Liver (tissue), 9 donors: ENCODE results near the gene ELL. TPM values are rescaled to one million over a fixed set of nuclear protein-coding genes. Genes with fewer than 3 reads are reported as not detected.

ENCODE experiments used
- DNase-seq: peaks from one replicate; pipeline ENCODE4 v3.0.0-alpha.2; 2017; ENCODE audit warnings: low spot score
- H3K27ac ChIP-seq, 2 donors: one replicate each; pipeline ENCODE4 v1.7.0; 2013; ENCODE audit warnings: inconsistent platforms in 2 of 2, low read length in 2 of 2, control low read depth in 1 of 2, low read depth in 1 of 2, mild to moderate bottlenecking in 1 of 2
- H3K27me3 ChIP-seq, 4 donors: one replicate each; pipeline versions ENCODE4 v1.6.1 to v1.7.0; 2013; ENCODE audit warnings: low read length in 3 of 4, inconsistent platforms in 1 of 4, mild to moderate bottlenecking in 1 of 4, moderate library complexity in 1 of 4; ENCODE audit not compliant: control insufficient read depth in 4 of 4, insufficient read depth in 4 of 4
- H3K36me3 ChIP-seq, 4 donors: one replicate each; pipeline versions ENCODE4 v1.6.1 to v1.7.0; 2013; ENCODE audit warnings: low read length in 3 of 4, mild to moderate bottlenecking in 3 of 4, low read depth in 1 of 4, moderate library complexity in 1 of 4; ENCODE audit not compliant: control insufficient read depth in 4 of 4, insufficient read depth in 3 of 4
- H3K4me1 ChIP-seq, 4 donors: one replicate each; pipeline versions ENCODE4 v1.6.1 to v1.7.0; 2013; ENCODE audit warnings: low read length in 3 of 4, mild to moderate bottlenecking in 3 of 4, moderate library complexity in 1 of 4; ENCODE audit not compliant: control insufficient read depth in 4 of 4, insufficient read depth in 4 of 4
- H3K4me3 ChIP-seq, 3 donors: one replicate each; pipeline versions ENCODE4 v1.6.1 to v1.7.0; 2013; ENCODE audit warnings: low read length in 3 of 3, control low read depth in 1 of 3, low read depth in 1 of 3, mild to moderate bottlenecking in 1 of 3
- H3K9ac ChIP-seq, 2 donors: one replicate each; pipeline ENCODE4 v1.7.0; 2013; ENCODE audit warnings: low read length in 2 of 2, mild to moderate bottlenecking in 2 of 2, moderate library complexity in 2 of 2, control low read depth in 1 of 2, low read depth in 1 of 2
- H3K9me3 ChIP-seq, 4 donors: one replicate each; pipeline versions ENCODE4 v1.6.1 to v1.7.0; 2013; ENCODE audit warnings: low read length in 3 of 4; ENCODE audit not compliant: control insufficient read depth in 4 of 4
- ATF3 ChIP-seq: IDR thresholded peaks from 2 replicates; pipeline ENCODE4 v1.6.1; 2016; ENCODE audit warnings: antibody characterized with exemption
- CTCF ChIP-seq: fragments of 150-350 bp; IDR thresholded peaks from 2 replicates; pipeline ENCODE4 v1.5.1; 2017; ENCODE audit warnings: improper control_type of control experiment, low read depth, low read length; ENCODE audit not compliant: missing input control
- EGR1 ChIP-seq, 2 donors: IDR thresholded peaks; 2 replicates each; pipeline ENCODE4 v1.6.1; 2016 to 2018; ENCODE audit warnings: antibody characterized with exemption in 2 of 2, low read depth in 2 of 2
- FOXA1 ChIP-seq: IDR thresholded peaks from 2 replicates; pipeline ENCODE4 v1.6.1; 2016; ENCODE audit warnings: antibody characterized with exemption
- FOXA2 ChIP-seq: IDR thresholded peaks from 2 replicates; pipeline ENCODE4 v1.6.1; 2016; ENCODE audit warnings: antibody characterized with exemption
- GABPA ChIP-seq, 2 donors: IDR thresholded peaks in 1 of 2; conservative IDR thresholded peaks in 1 of 2; 2 replicates each; pipeline ENCODE4 v1.6.1; 2016; ENCODE audit warnings: antibody characterized with exemption in 2 of 2, mild to moderate bottlenecking in 1 of 2, moderate library complexity in 1 of 2
- HNF4A ChIP-seq, 2 donors: conservative IDR thresholded peaks; 2 replicates each; pipeline ENCODE4 v1.6.1; 2016; ENCODE audit warnings: antibody characterized with exemption in 2 of 2, mild to moderate bottlenecking in 2 of 2
- HNF4G ChIP-seq: IDR thresholded peaks from 2 replicates; pipeline ENCODE4 v1.6.1; 2016; ENCODE audit warnings: antibody characterized with exemption
- JUND ChIP-seq, 2 donors: IDR thresholded peaks; 2 replicates each; pipeline ENCODE4 v1.6.1; 2016; ENCODE audit warnings: antibody characterized with exemption in 2 of 2
- MAX ChIP-seq: IDR thresholded peaks from 2 replicates; pipeline ENCODE4 v1.6.1; 2016; ENCODE audit warnings: antibody characterized with exemption
- NR2F2 ChIP-seq: IDR thresholded peaks from 2 replicates; pipeline ENCODE4 v1.6.1; 2016; ENCODE audit warnings: antibody characterized with exemption
- REST ChIP-seq: IDR thresholded peaks from 2 replicates; pipeline ENCODE4 v1.6.1; 2016; ENCODE audit warnings: antibody characterized with exemption, mild to moderate bottlenecking
- RXRA ChIP-seq, 2 donors: IDR thresholded peaks; 2 replicates each; pipeline ENCODE4 v1.6.1; 2017 to 2018; ENCODE audit warnings: antibody characterized with exemption in 2 of 2, mild to moderate bottlenecking in 1 of 2
- SP1 ChIP-seq: IDR thresholded peaks from 2 replicates; pipeline ENCODE4 v1.6.1; 2018; ENCODE audit warnings: antibody characterized with exemption, mild to moderate bottlenecking
- TAF1 ChIP-seq: conservative IDR thresholded peaks from 2 replicates; pipeline ENCODE4 v1.6.1; 2016; ENCODE audit warnings: antibody characterized with exemption, mild to moderate bottlenecking
- YY1 ChIP-seq: IDR thresholded peaks from 2 replicates; pipeline ENCODE4 v1.6.1; 2016; ENCODE audit warnings: antibody characterized with exemption, mild to moderate bottlenecking
- ZBTB33 ChIP-seq: IDR thresholded peaks from 2 replicates; pipeline ENCODE4 v1.6.1; 2016; ENCODE audit warnings: antibody characterized with exemption
- WGBS: extraction: QIAGEN DNeasy Blood & Tissue Kit; methylation state at CpG from one replicate; pipeline ENCODE4 v1.1.7; 2013; 5-methylcytosine and 5-hydroxymethylcytosine counted together
- polyA plus RNA-seq, 2 donors: library from polyadenylated mRNA; stranded (reverse) in 1 of 2; unstranded in 1 of 2; fragments of 200-250 nt in 1 of 2; fragments of >200 nt in 1 of 2; fragmentation: Nextera tagmentation in 1 of 2; extraction: Ambion mirVana in 1 of 2; gene quantifications; one replicate each; pipeline versions ENCODE4 v1.2.1 to v1.2.3, GENCODE V29; 2013 to 2015
- total RNA-seq, 2 donors: library from RNA; depleted of rRNA; stranded (reverse); fragments of >200 nt; gene quantifications; one replicate each; pipeline ENCODE4 v1.2.3, GENCODE V29; 2014
- donor health status: healthy.
- donor health status: healthy.
- donor health status: healthy.
- donor health status: healthy.
- donor health status: healthy.

ELL gene
- total and polyA plus RNA-seq, 4 donors = 4.5 to 10.5 (median 6.6) TPM

GRCh38 chr19:18518639-18519038 is 3.2 kb downstream of the ELL start:
- TF ChIP-seq GABPA (IDR thresholded peaks at IDR 0.05 in 1 of 2, conservative IDR thresholded peaks at IDR 0.05 in 1 of 2) = no peak
- no peak for TF ChIP-seq REST
- no peak for TF ChIP-seq CTCF
- no peak for TF ChIP-seq HNF4G
- TF ChIP-seq SP1 = no peak
- no peak for TF ChIP-seq MAX
- no peak for TF ChIP-seq EGR1 (IDR thresholded peaks at IDR 0.05; ENCODE audit: low read depth in 2 of 2)
- no peak for TF ChIP-seq FOXA1
- no peak for TF ChIP-seq NR2F2
- TF ChIP-seq HNF4A (conservative IDR thresholded peaks at IDR 0.05) = no peak
- no peak for TF ChIP-seq JUND (IDR thresholded peaks at IDR 0.05)
- TF ChIP-seq FOXA2 = no peak
- TF ChIP-seq RXRA (IDR thresholded peaks at IDR 0.05) = no peak
- TF ChIP-seq ZBTB33 = no peak
- 81% methylated on average over 9 of the region's 9 CpGs for WGBS
- Histone ChIP-seq H3K27ac (peak overlapping the region; percentile 19 to 100), H3K9ac (no peak overlapping the region), H3K36me3 (no peaks in the 10 kb centered on the region), H3K4me3 (no peak overlapping the region), H3K9me3 (no peaks in the 10 kb centered on the region), H3K27me3 (no peaks in the 10 kb centered on the region), H3K4me1 (peaks cover 16 to 47% (median 29%) of the 10 kb centered on the region in 4 donors)
- DNase-seq = no peak

- 87% methylated on average over 4 of the region's 4 CpGs for WGBS
- Histone ChIP-seq H3K4me1 (peaks cover 16 to 51% (median 36%) of the 10 kb centered on the region in 4 donors), H3K9me3 (no peaks in the 10 kb centered on the region), H3K36me3 (no peaks in the 10 kb centered on the region), H3K9ac (no peak overlapping the region), H3K27me3 (no peaks in the 10 kb centered on the region), H3K27ac (no peak overlapping the region), H3K4me3 (no peak overlapping the region)
- DNase-seq = no peak
- TF ChIP-seq FOXA1 = no peak
- no peak for TF ChIP-seq RXRA (IDR thresholded peaks at IDR 0.05)
- TF ChIP-seq FOXA2 = no peak
- TF ChIP-seq YY1 = no peak
- TF ChIP-seq JUND (IDR thresholded peaks at IDR 0.05) = no peak
- TF ChIP-seq MAX = no peak
- TF ChIP-seq GABPA (IDR thresholded peaks at IDR 0.05 in 1 of 2, conservative IDR thresholded peaks at IDR 0.05 in 1 of 2) = no peak
- no peak for TF ChIP-seq NR2F2
- no peak for TF ChIP-seq HNF4G
- TF ChIP-seq HNF4A (conservative IDR thresholded peaks at IDR 0.05) = no peak
- TF ChIP-seq ATF3 = no peak
- no peak for TF ChIP-seq ZBTB33
- TF ChIP-seq SP1 = no peak
- no peak for TF ChIP-seq TAF1
- no peak for TF ChIP-seq CTCF
Measured at GRCh38 chr19:18517606-18518005, 4.3 kb downstream of the ELL start.
